Measurements from ENCODE around the gene POLR3C. TPM values are rescaled to one million over a fixed set of nuclear protein-coding genes. Genes with fewer than 3 reads are reported as not detected.

Gene POLR3C
- total and polyA plus RNA-seq, 2 of the 13 experiments (the other 11 are each of a cell fraction or from before 2014, with no cell fraction given): 15.5 to 24.3 TPM

GRCh38 chr1:145858901-145859490 is 35.0 kb downstream of the POLR3C start, which contains the start of gene PIAS3 (continued):
- TF ChIP-seq ZNF543 (CRISPR knock-in tag; IDR thresholded peaks at IDR 0.05) (no peak), HNRNPK (IDR thresholded peaks at IDR 0.05; ENCODE audit: low read depth, low read length, poor library complexity, severe bottlenecking) (peak; percentile 89), ZNF800 (CRISPR knock-in tag; IDR thresholded peaks at IDR 0.05) (peak; percentile 42; the same call in 1 of the 2 replicates), ZFP90 (CRISPR knock-in tag; IDR thresholded peaks at IDR 0.05; ENCODE audit: borderline replicate concordance) (0 out of 2 replicates have a peak, but pooled peaks have one; percentile 62), SIN3A (IDR thresholded peaks at IDR 0.05; ENCODE audit: borderline replicate concordance, low read depth, low read length) (peak; percentile 53; the same call in 1 of the 2 replicates), ZNF136 (CRISPR knock-in tag; IDR thresholded peaks at IDR 0.05; ENCODE audit: low read depth) (no peak), ELK4 (CRISPR knock-in tag; IDR thresholded peaks at IDR 0.05; ENCODE audit: borderline replicate concordance) (no peak), ELF1 (CRISPR knock-in tag; IDR thresholded peaks at IDR 0.05) (0 out of 2 replicates have a peak, but pooled peaks have one; percentile 23), ZMAT3 (CRISPR knock-in tag; conservative IDR thresholded peaks at IDR 0.05) (no peak), SMYD3 (CRISPR knock-in tag; IDR thresholded peaks at IDR 0.05) (0 out of 2 replicates have a peak, but pooled peaks have one; percentile 72), KDM2A (CRISPR knock-in tag; IDR thresholded peaks at IDR 0.05; ENCODE audit: borderline replicate concordance, low read depth) (0 out of 2 replicates have a peak, but pooled peaks have one; percentile 20), YY1 (IDR thresholded peaks at IDR 0.05; ENCODE audit: insufficient read depth, insufficient replicate concordance, low read depth, low read length) (peak; percentile 94), HOXA3 (CRISPR knock-in tag; IDR thresholded peaks at IDR 0.05) (peak; percentile 84; the same call in 1 of the 2 replicates), ISX (CRISPR knock-in tag; conservative IDR thresholded peaks at IDR 0.05) (no peak), ZNF710 (CRISPR knock-in tag; IDR thresholded peaks at IDR 0.05; ENCODE audit: borderline replicate concordance) (no peak), MXD4 (CRISPR knock-in tag; IDR thresholded peaks at IDR 0.05) (peak; percentile 39; the same call in 1 of the 2 replicates), ZNF781 (CRISPR knock-in tag; IDR thresholded peaks at IDR 0.05; ENCODE audit: borderline replicate concordance, not compliant biosample characterization) (peak; percentile 52), RAD21 (CRISPR knock-in tag; IDR thresholded peaks at IDR 0.05) (peak; percentile 17; the same call in 1 of the 2 replicates), MTF1 (CRISPR knock-in tag; IDR thresholded peaks at IDR 0.05) (no peak), REPIN1 (CRISPR knock-in tag; IDR thresholded peaks at IDR 0.05; ENCODE audit: borderline replicate concordance, low read depth) (peak; percentile 72; the same call in 1 of the 2 replicates), SNAI1 (CRISPR knock-in tag; IDR thresholded peaks at IDR 0.05; ENCODE audit: borderline replicate concordance) (peak; percentile 78; the same call in 1 of the 2 replicates), ZNF607 (CRISPR knock-in tag; IDR thresholded peaks at IDR 0.05; ENCODE audit: borderline replicate concordance) (no peak), TAF1 (CRISPR knock-in tag; IDR thresholded peaks at IDR 0.05) (peak; percentile 59), KLF13 (CRISPR knock-in tag; IDR thresholded peaks at IDR 0.05) (no peak), PTBP1 (IDR thresholded peaks at IDR 0.05; ENCODE audit: low read depth, low read length, poor library complexity, severe bottlenecking) (no peak), SOX5 (CRISPR knock-in tag; IDR thresholded peaks at IDR 0.05; ENCODE audit: borderline replicate concordance) (peak; percentile 38; the same call in 1 of the 2 replicates)
